Activated T-helper 1 cell treated with anti-CD3 and anti-CD28 coated beads, Interleukin-2, amount 50 U/mL, for 16 hours (primary cell): ENCODE measurements around the gene RFTN1.
"Not testable (repeated sequence)": the region's sequence is repeated elsewhere in the genome, so short reads cannot be mapped to it uniquely, and the experiment has no call there.

Experiments used
- DNase-seq, 2 donors: peaks; one replicate each; pipeline ENCODE4 v3.0.0-alpha.2; 2020; ENCODE audit warnings: low read depth in 1 of 2, low spot score in 1 of 2

Gene RFTN1

DNA sequence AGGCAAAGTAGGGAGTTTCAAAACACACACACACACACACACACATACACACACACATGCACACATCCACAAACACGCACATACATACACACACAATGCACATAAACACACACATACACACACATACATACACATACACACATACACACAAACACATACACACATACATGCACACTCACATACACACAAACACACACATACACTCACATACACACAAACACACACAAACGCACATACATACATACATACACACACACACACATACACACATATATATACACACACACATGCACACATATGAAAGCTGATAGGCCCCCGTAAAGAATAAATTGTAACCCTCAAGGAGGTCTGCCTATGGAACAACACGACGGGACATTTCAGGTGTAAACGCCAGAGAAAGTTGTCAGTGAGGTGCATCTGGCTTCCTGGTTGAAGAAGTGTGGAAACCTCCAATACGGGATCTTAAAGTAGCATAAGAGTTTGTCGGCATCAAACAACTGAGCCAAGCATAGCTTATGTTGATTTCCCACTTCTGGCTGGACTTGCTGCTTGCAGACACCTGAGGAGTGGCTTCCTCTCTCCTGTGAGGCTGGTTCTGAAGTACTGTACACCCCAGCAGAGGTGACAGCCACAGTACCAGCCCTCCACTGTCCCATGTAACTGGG, 5.8 kb downstream of the RFTN1 start:
- DNase-seq: no peak

DNA sequence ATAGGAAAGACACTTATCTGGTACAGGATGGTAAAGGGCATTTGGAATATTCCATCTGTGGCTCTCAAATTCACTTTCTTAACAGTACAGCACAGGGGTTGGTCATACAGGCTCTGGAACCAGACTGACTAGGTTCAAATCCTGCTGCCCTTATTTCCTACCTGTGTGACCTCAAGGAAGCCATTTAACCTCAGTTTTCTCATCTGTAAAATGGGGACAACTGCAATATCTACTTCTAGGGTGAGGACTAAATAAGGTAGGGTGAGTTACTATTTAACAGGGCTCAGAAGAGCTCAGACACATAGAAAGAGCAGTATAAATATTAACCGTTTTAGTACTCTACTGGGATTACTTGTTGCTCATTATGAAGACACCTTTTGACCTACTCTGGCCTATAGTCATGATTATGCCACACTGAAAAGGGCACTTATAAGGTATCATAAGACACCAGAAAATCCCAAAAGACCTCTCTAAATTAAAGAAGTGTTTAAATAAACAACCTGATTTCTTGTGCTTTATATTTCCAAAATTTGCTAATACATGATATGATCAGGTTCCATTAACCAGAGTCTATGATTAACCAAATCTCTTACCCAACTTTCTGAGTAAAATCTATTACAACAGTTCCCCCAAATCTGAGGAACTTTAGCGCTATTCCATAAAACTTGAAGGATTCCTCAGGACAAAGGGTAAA, 6.5 kb downstream of the RFTN1 start:
- no peak for DNase-seq

DNA sequence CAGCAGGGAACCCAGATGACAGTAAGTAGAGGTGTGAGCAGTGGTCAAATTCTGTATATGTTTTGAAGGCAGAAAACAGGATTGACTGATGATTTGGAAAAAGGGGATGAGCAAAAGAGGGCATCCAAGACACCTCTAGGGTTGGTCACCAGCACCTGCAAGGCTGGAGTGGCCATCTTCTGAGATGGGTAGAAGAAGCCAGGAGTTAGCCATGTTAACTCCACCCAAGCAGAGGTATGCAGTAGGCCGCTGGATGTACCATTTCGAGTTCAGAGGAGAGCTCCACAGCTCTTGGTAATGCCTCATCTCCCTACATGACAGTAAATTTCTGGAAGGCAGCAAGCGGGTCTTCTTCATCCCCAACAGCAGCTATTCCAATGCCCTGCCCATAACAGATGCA, 7.0 kb downstream of the RFTN1 start:
- no peak for DNase-seq

DNA sequence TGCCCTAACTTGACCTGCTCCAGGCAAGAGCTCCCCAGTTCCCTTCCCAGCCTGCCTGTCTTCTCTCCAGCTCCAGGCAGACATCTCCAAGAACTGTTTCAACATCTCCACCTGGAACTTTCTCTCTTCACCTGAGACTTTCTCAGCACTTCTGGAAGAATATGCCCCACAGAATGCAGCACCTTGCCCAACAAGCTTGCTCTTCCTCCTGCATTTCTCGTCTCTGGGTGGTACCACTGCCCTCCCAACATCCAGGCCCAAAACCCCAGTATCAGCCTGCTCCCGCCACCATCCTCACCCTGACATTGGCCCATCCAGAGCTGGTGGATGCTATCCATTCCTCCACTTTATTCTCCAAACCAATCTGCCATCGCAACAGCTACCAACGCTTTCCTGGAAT, 8.8 kb downstream of the RFTN1 start:
- no peak for DNase-seq

DNA sequence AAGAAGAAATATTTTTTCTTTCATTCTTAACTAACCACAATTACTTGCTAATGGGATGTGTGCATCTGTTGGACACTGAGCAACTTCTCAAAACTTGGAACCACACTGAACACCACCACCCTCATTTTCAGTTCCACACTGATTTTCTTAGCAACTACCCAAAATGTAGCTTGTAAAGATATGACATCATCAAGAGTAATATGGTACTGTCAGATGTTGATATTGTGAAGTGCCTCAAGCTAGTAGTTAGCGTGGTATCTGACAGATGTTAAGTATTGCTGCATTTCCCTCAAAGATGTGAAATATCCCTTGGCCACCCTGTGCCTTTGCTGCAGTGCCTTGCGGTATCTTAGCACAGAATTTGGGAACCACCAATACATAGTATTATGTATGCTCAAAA, 9.3 kb downstream of the RFTN1 start:
- no peak for DNase-seq

DNA sequence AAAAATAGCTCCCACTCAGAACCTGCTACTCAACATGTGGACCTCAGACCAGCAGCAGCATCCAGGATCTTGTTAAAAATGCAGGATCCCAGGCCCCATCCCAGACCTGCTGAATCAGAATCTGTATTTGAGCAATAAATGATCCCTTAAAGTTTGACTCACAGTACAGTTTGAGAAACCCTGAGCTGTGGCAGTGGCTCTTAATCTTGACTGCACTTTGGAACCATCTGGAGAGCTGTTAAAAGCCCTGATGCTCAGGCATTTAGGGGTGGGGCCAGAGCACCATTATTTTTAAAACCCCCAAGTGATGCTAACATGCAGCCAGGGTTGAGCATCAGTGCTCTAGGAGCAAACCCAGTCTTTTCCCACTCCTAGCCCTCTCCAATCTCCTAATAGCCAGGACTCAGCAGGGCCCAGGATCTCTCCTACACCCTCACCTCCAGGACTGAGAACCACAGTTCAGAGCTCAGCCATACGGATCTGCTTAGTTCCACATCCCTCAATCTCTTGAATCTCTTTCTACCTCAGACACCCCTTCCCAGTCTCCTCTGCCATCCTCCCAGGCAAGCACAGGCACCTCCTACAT, 10.2 kb downstream of the RFTN1 start:
- DNase-seq: no peak

DNA sequence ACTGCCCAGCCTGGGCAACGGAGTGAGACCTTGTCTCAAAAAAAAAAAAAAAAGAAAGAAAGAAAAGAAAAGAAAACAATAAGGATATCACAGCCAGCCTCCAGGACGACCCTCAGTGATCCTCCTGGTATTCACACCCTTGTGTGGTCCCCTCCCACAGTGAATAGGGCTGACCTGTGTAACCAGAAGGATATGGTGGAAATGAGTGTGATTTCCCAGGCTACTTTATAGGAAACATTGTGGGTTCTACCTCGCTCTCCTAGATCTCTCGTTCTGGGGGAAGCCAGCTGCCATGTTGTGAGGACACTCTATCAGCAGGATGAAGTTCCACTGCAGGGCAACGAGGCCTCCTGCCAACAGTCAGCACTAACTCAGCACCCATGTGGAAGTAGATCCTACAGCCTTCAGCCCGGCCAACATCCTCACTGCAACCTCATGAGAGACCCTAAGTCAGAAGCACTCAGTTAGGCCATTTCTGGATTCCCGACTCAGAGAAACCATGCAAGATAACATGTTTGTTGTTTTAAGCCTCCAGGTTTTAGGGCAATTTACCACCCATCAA, 11.1 kb downstream of the RFTN1 start:
- DNase-seq: no peak

DNA sequence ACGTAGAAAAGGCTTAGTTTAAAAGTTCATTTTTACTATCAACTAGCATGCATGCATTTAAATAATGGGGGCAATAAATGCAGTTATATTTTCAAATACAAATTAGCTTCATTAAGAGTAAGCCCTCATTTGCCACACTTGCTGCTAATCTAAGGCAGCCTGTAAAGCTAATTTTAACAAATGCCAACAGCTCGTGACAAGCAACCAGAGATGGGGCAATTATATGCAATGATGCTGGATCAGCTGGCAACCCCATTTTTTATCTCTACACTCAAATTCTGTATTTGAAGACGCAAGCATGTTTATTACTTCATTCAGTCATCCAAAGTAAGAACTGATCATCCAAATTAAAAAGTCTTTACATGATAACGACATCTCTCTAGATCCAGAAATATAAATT, 12.1 kb downstream of the RFTN1 start:
- DNase-seq: no peak

DNA sequence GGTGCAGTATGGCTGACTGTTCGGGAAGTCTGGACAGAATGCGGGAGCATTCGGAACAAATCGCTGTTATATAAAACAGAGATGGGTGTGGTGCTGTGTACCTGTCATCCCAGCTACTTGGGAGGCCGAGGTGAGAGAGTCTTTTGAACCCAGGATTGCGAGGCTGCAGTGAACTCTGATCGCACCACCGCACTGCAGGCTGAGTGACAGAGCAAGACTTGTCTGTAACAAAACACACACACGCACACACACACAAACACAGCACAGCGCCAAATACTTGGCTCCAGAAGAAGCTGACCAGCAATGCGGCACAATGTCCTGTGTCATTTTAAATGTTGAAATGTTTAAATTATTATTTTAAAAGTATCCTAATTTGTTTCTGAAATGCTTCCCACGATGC, 12.6 kb downstream of the RFTN1 start:
- DNase-seq: no peak

DNA sequence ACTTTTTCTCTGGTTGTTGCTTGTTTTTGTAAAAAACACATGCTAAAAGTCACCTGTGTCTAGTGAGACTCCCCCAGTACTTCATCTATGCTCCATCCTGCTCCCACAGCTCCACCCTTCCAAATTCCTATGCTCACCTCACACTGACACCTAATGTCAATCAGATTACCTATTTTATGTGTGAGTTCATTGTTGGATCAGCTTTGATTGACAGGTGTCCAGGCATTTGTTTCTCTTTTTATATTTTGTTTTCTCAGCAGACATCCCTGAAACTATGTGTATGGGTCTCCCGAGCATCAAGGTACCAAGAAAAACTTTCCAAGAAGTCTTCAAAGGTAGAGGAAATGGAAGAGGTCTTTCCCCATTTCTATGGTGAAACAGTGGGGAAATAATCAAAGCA, 13.4 kb downstream of the RFTN1 start:
- no peak for DNase-seq

DNA sequence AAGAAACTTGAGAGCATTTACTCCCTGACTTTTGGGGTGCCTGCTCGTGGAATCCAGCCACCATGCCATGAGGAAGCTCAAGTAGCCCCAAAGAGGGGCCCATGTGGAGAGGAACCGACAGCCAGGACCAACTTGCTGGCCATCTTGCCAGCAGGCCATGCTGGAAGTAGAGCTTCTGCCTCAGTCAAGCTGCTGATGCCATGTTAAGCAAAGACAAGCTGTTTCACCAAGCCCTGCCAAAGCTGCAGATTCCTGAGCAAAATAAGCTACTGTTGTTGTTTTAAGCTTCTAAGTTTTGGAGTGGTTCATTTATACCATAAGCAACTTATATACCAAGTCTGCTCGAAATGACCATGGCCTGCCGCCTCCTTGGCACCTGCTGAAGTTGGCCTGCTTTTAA, 14.1 kb downstream of the RFTN1 start:
- no peak for DNase-seq

DNA sequence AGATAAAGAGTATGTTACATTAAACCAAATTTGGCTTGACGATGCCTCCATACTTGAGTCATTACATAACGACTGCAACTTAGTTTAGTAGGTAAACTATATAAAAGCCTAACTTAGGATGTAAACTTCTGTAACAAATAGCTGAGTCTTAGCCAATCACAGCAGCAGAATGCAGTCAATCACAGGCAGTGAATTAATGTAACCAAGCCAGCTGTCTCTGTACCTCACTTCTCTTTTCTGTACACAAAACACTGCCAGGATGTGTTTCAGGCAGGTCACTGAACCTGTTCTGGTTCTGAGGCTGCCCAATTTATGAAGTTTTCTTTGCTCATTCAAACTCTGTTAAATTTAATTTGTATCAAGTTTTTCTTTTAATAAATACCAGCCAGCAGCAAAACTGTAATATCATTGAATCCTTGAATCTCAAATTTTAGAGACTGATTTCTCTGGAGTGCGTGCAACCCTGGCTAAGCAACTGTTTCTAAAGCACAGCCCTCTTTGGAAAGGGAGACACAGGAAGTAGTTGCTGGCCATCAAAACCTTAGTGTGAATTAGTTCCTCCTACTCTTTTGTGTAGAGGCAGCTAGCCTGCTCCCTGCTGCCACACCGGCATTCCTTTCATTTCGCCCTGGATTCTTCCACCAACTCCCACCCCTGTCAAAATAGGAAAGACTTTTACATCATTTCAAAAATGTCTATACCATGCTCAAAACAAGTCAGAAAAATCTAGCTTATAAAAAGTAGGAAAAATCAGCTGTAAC, 15.2 kb downstream of the RFTN1 start:
- no peak for DNase-seq

DNA sequence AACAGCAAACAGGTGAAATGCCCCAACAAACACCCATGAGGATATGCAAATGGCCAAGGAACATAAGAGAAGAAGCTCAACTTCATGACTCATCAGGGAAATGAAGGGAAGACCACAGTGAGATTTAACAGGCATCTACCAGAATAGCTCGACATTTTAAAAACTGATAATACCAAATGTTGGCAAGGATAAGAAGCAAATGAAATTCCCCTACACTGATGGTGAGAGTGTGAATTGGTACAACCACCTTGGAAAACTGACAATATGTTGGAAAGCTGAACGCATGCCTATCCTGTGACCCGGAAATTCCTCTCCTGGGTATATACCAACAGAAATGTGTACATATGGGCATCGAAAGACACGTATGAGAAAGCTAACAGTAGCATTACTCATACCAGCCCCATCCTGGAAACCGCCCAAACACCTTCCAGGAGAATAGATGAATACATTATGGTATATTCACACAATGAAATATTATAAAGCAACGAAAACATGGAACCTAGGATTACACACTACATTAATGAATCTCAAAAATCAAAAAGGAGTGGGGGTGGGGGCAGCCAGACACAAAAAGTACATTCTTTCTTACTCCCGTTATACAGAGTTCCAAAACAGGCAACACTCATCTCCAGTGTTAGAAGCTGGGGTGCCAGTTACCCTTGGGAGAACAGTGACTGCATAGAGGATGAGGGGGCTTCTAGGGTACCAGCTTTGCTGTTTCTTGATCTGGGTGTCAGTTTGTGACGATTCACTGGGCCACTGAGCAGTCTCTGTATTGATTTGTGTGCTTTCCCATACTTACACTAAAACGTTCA, 16.9 kb downstream of the RFTN1 start:
- DNase-seq: no peak

DNA sequence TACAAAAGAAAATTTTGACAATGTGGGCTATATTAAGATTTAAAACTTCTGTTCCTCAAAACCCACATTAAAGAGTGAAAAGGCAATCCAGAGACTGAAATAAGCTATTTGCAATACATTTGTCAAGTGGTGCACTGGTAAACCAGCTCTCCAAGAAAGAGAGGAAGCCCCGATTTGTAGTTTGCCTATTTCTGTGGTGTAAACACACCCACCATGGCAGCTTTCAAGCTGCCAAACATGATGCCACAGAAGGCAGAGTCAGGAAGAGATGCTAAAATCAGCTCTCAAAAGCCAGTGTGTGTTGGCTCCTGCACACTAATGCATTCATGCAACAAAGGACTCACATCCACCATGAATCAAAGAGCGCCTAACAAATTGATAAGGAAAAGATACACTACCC, 17.5 kb downstream of the RFTN1 start:
- DNase-seq: no peak

DNA sequence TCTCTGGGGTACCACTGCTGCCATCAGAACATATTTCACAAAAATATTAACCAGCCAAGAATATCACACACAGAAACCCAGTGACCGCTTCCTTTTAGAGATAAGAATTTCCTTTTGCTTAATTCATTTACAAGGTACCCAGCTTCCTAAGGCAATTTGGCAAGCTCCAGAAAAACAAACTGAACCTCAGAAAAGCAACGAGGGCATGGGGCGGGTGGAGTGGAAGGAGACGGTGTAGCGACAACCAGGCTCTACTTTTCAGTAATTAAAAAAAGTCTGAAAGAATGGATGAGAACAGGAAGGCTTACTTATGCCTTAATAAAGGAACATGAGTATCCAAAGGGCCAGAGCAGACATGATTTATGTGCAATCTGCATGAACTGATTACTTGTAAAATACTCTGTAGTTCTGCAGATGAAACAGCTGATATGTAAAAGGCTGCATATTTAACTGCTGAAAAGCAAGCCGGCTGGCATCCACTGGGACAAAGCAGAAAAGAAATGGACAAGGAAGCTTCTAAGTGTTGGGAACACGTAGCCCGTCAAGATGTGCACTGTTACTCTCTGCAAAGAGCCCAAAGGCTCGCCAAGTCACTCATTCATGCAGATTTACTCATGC, 18.6 kb downstream of the RFTN1 start:
- DNase-seq: no peak

DNA sequence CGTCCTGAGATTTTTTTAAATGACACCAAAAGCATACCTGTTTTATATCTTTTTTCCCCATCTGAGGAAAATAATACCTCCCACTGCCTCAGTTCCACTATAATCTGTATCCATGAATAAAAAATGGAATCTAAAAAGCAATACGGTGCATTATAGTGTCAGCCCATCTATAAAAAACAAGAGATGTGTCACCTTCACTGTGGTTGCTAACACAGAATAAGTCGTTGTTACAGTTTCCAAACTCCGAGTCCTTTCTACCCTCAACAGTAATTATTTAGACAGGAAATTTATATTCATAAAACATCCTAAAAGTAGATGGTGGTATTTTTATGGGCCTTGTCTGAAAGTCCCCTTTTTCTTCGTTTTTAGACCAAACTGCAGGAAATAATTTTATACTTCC, 19.4 kb downstream of the RFTN1 start:
- no peak for DNase-seq

DNA sequence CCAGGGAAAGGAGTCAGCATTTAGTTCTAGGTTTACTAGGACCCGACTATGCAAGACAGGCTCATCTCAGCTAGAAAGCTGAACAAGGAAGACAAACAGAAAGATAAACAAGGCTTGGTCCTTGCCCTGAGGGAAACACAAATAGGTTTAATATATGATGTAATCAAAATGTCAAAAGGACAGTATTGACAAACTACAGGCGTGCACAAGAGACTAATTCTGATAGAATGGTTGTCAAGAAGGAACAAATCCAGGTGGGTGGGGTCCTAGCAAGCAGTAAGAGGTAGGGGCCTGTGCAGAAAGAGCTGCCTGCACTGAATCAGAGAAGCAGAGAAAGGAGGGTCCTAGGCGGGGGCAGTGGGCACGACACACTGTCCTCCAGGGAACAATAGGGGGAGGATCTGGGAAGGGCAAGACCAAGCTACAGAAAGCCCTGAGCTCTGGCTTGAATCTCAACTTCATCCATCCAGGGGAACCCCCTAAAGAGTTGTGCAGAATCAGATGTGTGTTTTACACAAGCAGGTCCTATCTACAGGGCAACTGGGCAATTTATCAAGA, 23.4 kb downstream of the RFTN1 start:
- DNase-seq: no peak

DNA sequence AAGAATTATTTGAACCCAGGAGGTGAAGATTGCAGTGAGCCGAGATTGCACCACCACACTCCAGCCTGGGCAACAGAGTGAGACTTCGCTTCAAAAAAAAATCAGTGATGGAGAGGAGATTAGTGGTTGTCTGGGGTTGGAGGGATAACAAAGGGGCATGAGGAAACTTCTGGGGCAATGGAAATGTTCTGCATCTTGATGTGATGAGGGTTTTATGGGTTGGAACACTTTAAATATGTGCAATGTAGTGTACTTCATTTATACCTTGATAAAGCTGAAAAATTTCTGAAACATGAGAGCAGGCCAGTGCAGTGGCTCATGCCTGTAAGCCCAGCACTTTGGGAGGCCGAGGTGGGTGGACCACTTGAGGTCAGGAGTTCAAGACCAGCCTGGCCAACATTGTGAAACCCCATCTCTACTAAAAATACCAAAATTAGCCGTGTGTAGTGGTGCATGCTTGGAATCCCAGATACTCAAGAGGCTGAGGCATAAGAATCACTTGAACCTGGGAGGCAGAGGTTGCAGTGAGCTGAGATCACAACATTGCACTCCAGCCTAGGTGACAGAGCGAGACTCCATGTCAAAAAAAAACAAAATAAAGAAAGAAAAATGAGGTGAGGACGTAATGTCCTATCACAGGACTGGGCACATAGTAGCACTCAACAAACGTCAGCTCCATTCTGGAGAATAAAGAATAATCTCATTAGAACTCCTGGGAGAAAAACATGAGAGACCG, 24.0 kb downstream of the RFTN1 start:
- not testable (repeated sequence) for DNase-seq

DNA sequence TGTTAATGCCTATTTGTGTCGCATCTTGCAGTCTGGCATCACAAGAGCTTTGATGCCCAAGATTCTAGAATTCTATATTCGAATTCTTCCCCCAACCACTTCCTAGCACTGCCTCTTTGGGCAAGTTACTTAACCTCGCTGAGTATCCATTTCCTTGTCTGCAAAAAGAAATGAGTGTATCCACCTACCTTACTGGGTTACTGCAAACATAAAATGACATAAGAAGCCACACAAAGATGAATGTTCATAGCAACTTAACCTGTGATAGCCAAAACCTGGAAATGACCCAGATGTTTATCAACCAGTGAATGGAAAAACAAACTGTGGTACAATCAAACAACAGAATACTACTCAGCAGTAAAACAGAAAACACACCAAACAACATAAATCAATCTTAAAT, 24.9 kb downstream of the RFTN1 start:
- DNase-seq: no peak
